GM08714 (cell line): ENCODE data around the gene WDFY2.

Source experiments
- H3K4me3 ChIP-seq: fragments of 200-500 bp; sonication (Bioruptor generic); 2 replicates; pipeline ENCODE4 v1.5.1; 2014; ENCODE audit warnings: mild to moderate bottlenecking, low read length, inconsistent platforms
- ZNF274 ChIP-seq: IDR thresholded peaks from 2 replicates; pipeline ENCODE4 v1.6.1; 2012; ENCODE audit warnings: mild to moderate bottlenecking, low read depth, low read length

Gene WDFY2

DNA sequence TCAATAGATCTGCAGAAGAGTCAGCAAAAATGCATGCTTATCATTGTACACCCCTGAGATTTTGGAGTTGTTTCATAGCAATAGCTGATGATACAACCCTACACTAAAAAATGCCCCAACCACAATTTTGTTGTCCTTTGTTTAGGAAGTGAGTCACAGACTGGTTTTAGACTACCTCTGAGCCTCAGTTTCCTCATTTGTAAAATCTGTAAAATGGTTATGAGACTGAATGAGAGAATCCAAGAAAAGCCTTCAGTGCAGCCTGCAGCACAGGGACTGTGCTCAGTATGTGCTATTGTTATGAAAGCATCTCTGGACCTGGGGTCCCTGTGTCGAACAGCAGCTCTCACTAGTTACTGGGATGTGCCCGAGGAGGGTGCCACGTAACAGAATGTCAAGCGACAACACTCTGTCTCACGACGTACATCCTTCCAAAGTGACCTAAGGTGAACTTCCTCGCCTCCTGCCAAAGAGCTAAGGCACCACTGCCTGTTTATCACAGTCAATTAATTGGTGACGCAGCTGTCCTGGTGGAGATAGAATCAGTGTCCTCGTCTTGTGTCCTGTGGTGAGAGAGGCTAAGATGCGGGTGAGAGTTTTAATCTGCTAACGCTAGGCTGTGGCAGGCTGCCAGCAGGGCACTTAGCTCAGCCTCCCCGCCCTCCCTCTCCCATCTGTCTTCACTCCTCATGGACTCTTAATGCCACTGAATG is 201.6 kb downstream of the WDFY2 start:
- no peak overlapping the region for H3K4me3 ChIP-seq

DNA sequence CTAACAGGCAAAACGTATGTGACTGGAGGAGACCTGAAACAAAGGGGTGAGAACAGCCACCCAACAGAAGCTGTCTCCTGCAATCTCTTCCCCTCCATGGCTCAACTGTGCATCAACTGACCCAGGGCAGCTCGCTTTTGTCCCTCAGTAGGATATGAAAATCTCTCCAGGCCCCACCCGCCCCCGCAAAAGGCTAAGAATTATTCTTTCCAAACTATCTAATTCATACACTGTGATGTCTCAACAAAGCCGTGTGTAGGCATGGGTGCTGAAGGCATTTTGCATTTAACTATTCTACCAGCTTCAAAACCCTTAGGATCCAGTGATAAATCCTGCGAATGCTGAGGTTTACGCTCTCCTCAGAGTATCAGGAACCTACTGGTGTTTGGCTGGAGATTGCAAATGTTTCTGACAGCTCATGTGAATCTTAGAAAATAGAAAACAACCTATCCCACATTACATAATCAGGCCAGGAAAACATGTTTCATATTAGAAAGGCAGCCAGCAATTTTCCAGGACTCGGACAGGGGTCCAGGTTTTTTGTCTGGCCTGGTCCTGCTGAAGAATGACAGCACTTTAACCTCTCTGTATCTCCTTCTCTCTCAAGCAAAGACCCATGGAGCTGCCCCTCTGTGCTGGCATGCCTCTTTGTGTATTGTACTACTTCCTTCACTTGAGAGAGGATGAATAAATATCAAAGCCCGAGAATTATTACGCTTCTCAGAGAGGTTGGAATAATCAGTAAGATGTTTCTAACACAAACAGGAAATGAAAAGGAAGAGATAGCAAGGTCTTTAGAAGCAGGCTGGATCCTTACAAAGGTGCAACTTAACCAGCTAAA is 202.4 kb downstream of the WDFY2 start:
- no peak overlapping the region for H3K4me3 ChIP-seq
- no peak for TF ChIP-seq ZNF274

More for the DNA sequence above, 201.6 kb downstream of the WDFY2 start:
- TF ChIP-seq ZNF274, result no peak

DNA sequence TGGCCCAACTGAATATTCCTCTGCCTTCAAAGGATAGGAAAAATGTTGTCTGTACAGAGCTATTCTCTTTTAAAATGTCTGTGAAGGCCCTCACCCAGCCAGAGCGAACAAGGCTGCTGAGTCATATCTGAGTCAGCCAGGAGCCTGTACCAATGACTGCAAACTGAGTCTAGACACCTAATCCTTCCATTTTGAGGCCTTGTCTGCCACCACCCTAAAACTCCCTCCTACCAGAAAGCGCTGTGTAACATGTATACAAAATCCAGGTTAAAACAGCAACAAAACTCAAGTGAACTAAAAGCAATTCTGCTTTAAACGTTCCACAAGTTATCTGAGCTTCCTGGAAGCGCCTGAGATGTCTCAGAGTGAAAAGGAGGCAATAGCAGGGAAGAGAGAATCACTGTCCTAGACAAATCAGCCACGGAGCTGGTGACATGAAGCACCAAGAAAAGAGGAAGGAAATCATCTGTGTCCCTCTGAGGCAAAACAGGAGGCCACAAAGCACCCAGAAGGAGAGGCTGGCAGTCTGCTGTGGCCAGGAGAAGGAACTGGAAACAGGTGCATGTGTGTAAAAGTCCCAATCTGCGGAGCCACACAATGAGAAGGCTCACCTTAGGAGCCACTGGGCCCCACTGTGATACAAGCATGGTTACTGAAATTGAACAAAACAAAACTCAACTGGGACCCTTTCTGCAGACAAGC is 209.5 kb downstream of the WDFY2 start:
- TF ChIP-seq ZNF274, result no peak
- H3K4me3 ChIP-seq, result no peak overlapping the region; the same call in 1 of the 2 replicates

DNA sequence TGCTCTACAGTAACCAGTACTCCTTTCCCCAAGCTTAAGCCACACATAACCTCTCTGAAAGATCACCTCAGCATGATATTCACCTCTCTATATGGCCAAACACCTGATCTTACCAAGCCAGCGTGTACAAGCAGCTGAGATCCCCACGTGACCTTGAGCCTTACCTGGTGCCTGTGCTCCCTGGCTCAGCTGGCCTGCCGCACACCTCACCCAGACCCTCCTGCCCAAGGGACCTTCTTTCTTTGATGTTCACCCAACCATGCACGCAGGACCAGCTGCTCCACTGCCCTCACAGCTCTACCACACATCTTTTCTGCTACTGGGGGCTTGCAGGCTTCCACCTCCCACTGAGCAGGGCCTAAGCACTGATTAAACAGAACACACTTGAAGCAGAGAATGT is 210.7 kb downstream of the WDFY2 start:
- no peak for TF ChIP-seq ZNF274
- no peak overlapping the region for H3K4me3 ChIP-seq

DNA sequence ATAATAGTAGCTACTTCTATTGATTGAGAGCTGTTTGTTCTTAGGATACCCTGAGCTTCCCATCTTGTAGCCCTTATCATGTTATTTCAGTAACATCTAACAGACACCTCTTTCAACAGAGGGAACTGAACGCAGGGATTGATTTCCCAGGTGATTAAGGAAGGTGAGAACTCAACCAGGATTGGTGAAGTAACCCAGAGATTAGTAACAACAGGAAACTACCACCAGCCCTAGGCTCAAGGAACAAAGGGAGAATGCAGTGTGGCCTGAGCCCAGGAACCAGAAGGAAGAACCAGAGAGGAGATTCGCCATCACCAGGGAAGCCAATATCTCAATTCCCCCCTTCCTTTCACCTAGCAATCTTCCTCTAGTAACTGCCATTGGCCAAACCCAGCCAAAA is 211.2 kb downstream of the WDFY2 start:
- no peak for TF ChIP-seq ZNF274
- no peak overlapping the region for H3K4me3 ChIP-seq

DNA sequence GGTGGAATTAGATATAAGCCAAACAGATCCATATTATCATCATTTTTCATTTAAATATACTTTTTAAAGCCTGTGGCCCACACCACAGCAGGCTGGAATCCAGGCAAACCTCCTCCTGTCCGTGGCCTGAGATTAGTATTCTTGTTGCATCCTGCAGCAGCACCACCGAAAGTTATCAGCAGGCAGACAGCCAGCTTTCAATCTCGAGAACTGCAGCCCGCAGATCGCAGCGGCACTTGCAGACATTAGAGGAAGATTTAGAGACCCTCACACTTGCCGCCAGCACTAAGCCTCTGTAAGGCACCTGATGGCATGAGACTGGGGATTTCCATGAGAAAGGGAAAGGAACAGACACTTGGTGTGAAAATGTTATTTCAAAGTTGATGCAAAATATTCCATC is 212.3 kb downstream of the WDFY2 start:
- TF ChIP-seq ZNF274, result no peak

DNA sequence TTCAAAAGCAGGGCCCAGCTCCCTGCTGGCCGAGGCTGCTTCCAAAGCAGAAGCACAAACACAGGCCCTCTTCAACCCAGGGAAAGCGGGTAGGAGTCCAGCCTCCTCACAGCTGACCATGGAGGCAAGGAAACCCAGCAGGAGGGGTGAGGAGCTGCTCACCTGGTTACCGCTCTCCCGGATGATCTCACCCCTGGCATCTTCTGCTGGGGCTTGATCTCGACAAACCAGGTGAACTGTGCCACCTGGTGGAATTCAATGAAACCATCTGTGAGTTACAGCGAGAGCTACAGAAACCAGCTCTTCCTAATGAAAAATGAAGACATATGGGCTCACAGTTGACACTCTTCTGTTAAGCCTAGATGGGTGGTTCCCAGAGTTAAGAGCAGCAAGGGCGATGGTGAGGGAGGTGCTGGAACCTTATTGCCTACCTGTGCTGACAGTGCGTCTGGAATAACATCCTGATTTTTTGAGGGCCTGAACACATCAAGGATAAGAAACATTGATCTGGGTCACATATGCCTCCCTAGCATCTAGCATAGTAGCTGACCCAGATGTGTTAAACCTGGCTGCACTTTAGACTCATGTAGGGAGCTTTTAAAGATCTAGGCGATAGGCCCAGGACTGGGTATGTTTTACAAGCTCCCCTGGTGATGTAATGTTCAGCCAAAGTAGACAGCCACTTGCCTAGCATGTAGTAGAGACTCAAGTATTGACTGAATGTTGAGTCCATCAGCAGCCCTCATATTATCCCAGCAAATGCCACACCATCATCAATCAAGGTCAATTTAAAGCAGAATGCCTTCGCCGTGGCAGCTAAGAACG is 213.6 kb downstream of the WDFY2 start:
- H3K4me3 ChIP-seq, result no peak overlapping the region
- TF ChIP-seq ZNF274, result no peak

More for the DNA sequence above, 212.3 kb downstream of the WDFY2 start:
- H3K4me3 ChIP-seq, result no peak overlapping the region

DNA sequence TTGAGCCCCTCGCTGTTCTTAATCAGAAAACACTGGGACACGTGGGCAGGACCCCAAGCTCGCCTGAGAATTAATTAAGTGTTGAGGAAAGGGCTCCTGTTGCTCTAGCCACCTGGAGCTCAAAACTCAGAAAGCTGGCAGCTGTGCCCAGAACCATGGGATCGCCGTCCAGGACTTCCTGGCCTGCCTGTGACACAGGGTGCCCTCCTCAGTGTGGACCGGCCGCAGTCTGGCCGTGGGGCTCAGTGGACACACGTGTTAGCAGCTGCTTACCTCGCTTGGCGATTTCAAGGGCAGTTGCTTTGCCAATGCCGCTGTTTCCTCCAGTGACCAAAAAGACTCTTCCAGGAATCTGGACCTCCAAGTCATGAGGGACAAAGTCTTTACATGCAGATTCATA is 215.0 kb downstream of the WDFY2 start:
- no peak for TF ChIP-seq ZNF274
- H3K4me3 ChIP-seq, result no peak overlapping the region

DNA sequence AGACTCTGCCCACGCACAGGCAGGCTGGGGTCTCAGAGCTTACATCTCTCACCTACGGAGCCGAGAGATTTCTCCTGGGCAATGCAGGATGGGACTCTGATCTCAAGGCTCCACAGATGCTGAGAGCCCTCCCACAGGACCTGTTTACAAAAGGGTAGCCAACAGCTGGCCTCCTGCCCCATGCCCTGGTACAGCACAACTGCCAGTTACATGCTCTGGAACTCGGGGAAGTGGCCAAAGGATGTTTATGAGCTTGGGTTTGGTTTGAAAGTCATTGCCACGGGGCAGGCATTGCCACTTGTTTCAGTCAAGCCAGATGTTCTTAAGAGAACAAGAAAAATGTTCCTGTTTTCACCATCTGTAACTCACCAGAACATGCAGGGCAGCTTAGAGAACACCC is 216.2 kb downstream of the WDFY2 start:
- H3K4me3 ChIP-seq, result no peak overlapping the region
- no peak for TF ChIP-seq ZNF274

DNA sequence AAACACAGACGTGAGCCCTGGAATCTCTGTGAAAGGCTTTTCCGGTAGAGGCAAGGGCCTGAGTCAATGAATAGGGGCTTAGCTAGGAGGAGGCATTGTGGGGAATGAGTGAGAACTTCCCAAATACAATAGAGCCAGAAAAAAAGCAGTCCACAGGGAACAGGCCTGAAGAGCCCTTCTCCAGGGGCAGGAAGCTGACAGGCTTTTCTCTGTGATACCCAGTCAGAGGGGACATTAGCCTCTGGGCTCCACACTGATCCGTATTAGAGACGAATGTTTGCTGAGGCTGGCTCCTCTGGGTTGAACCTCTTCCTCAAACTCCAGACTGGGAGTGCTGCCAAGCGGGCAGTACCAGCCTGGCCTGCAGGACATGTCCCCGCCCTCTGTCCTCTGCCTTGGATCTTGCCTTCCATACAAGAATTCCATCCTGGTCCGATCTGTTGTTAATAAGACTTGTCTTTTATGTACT is 217.4 kb downstream of the WDFY2 start:
- H3K4me3 ChIP-seq, result no peak overlapping the region
- no peak for TF ChIP-seq ZNF274

DNA sequence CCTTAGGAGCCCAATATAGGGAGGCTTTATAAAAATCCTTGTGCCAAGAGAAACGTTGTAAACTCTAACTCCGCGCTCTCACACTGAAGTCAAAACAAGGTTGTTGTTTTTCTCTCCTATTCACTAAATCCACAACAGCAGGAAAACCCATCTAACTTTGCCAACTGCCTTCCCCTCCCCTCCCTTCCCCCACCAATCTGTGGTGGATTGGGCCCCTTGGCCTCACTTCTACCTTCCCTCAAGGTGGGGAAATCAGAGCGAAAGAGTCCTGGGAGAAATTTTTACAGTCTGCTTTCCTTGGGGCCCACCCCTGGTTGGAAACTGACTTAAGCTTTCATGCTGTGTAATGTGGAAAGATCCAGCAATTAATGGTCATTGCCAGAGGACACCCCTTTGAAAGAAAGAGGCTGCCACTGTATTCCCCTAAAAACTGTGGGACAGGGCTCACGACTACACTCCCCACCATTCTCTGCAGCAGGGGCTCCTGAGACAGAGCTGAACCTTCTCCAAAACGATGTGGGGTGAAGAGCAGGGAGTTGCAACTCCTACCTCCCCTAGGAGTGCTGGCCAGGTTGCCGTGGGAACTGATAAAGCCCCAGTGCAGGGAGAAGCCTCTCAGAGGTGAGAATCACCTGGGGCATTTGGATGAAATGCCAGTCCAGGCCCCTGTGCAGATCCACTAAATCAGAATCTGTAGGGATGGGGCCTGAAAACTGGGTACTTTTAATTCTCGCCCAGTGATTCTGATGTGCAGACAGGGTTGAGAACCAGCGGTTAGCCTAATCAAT is 218.6 kb downstream of the WDFY2 start:
- no peak for TF ChIP-seq ZNF274

DNA sequence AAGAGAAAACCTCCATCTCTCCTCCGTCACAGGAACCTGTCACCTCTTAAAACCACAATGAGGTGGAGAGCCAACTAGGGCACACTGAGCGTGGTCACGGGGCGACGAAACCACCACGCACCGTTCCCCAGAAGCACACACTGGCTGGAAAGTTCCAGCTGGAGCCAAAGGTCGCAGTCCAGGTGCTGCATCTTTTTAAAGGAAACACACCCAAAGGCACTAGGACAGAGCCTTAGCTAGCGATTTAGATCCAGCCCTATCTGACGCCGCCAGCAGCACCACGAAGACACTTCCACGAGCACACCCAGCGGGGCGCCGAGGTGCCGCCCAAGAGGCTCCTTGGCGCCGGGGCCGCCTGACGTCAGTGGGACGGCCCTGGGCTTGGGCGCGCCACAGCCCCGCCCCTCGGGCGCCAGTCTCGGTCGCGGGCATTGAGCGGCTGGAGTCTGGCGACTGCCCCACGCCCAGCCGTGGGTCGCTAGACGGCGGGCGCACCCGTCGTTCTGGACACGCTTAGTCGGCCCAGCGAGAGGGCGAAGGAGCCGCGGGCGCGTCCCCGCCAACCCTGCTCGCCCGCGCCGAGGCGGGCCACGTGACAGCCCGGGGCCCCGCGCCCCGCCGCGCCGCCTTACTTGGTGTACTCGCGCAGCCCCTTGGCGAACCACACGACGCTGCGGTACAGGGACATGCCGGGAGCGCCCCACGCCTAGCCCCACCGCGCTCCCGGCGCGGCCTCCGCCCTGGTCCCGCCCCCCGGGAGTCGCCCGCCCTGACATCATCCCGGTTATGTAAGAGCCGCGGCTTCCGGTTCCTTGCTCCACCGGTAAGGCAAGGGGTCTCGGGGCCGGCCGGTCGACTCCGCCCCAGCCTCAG is 219.4 kb downstream of the WDFY2 start, which contains the start of gene DHRS12:
Gene DHRS12 (minus strand): TSS at position 742 of the 873 bp plus-strand sequence. CDS start 4,504 bp downstream, outside the sequence.
- TF ChIP-seq ZNF274, result no peak
- peak within 1 kb of the TSS; percentile 79 for H3K4me3 ChIP-seq

More for the DNA sequence above, 218.6 kb downstream of the WDFY2 start:
- H3K4me3 ChIP-seq, result peak overlapping the region; percentile 79; the same call in 1 of the 2 replicates
